DND-41 (cell line): ENCODE measurements around the gene BNC1.

ENCODE experiments used
- EZH2 ChIP-seq: IDR thresholded peaks from 3 replicates; pipeline ENCODE4 v1.6.1; 2012; ENCODE audit warnings: borderline replicate concordance, low read depth, mild to moderate bottlenecking, moderate library complexity, low read length, inconsistent platforms; ENCODE audit not compliant: severe bottlenecking
- TF ChIP-seq, protein P1 (sequence below): IDR thresholded peaks from 2 replicates; pipeline ENCODE4 v1.5.1; 2012; ENCODE audit warnings: borderline replicate concordance, low read length, moderate library complexity, mild to moderate bottlenecking; ENCODE audit not compliant: poor library complexity, severe bottlenecking; ENCODE audit errors: extremely low read depth

DNA sequence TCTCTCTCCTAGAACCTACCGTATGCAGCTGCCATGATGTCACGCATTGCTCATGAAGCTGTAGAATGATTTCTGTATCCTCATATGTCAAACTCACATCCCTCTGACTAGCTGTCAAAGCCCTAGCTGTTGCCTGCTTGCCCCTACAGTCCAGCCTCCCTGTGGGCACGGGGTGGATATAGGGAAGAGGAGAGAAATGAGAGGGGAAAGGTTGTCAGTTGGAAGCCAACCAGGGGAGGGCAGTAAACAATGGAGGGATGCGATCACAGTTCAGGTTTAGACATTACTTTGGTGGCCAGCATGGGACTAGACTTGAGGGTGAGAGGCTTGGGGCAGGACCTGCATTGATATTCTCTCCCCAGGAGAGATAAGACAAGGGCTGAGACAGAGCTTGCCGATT is 75.1 kb downstream of the BNC1 start:
- TF ChIP-seq, protein P1, sequence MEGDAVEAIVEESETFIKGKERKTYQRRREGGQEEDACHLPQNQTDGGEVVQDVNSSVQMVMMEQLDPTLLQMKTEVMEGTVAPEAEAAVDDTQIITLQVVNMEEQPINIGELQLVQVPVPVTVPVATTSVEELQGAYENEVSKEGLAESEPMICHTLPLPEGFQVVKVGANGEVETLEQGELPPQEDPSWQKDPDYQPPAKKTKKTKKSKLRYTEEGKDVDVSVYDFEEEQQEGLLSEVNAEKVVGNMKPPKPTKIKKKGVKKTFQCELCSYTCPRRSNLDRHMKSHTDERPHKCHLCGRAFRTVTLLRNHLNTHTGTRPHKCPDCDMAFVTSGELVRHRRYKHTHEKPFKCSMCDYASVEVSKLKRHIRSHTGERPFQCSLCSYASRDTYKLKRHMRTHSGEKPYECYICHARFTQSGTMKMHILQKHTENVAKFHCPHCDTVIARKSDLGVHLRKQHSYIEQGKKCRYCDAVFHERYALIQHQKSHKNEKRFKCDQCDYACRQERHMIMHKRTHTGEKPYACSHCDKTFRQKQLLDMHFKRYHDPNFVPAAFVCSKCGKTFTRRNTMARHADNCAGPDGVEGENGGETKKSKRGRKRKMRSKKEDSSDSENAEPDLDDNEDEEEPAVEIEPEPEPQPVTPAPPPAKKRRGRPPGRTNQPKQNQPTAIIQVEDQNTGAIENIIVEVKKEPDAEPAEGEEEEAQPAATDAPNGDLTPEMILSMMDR, result no peak
- no peak for TF ChIP-seq EZH2
